ENCODE measurements around the gene CDC14A. TPM values are rescaled to one million over a fixed set of nuclear protein-coding genes. Genes with fewer than 3 reads are reported as not detected.
"Not testable (repeated sequence)": the region's sequence is repeated elsewhere in the genome, so short reads cannot be mapped to it uniquely, and the experiment has no call there.

The CDC14A gene
- total RNA-seq, 4 donors from 2014 or later, result 18.6 to 40.6 (median 28.8) TPM

DNA sequence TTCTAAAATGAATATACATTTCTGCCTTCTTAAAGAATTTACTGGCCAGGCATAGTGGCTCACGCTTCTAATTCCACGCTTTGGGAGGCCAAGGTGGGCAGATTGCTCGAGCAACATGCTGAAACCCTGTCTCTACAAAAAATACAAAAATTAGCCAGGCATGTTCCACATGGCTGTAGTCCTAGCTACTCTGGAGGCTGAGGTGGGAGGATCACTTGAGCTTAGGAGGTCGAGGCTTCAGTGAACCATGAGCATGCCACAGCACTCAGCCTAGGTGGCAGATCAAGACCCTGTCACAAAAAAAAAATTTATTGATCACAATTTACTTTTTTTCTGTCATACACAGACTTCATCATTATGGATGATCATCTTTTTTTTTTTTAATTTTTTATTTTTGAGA lies 11.5 kb downstream of the CDC14A start:
- no peaks in the 10 kb centered on the region for H3K27me3 ChIP-seq
- H3K27ac ChIP-seq, result no peak overlapping the region
- 93 to 97% methylated on average over 4 of the region's 4 CpGs for WGBS, 2 donors
- no peak overlapping the region for H3K4me3 ChIP-seq
- H3K36me3 ChIP-seq, result no peaks in the 10 kb centered on the region
- H3K9me3 ChIP-seq, result no peaks in the 10 kb centered on the region
- DNase-seq (ENCODE audit: low spot score in 2 of 2), result no peak
- TF ChIP-seq, protein P1, sequence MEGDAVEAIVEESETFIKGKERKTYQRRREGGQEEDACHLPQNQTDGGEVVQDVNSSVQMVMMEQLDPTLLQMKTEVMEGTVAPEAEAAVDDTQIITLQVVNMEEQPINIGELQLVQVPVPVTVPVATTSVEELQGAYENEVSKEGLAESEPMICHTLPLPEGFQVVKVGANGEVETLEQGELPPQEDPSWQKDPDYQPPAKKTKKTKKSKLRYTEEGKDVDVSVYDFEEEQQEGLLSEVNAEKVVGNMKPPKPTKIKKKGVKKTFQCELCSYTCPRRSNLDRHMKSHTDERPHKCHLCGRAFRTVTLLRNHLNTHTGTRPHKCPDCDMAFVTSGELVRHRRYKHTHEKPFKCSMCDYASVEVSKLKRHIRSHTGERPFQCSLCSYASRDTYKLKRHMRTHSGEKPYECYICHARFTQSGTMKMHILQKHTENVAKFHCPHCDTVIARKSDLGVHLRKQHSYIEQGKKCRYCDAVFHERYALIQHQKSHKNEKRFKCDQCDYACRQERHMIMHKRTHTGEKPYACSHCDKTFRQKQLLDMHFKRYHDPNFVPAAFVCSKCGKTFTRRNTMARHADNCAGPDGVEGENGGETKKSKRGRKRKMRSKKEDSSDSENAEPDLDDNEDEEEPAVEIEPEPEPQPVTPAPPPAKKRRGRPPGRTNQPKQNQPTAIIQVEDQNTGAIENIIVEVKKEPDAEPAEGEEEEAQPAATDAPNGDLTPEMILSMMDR (IDR thresholded peaks at IDR 0.05), result no peak
- TF ChIP-seq EP300 (IDR thresholded peaks at IDR 0.05) (no peak), POLR2A (IDR thresholded peaks at IDR 0.05) (no peak)
- H3K4me1 ChIP-seq, result peaks cover 0 to 43% (median 10%) of the 10 kb centered on the region in 4 donors

DNA sequence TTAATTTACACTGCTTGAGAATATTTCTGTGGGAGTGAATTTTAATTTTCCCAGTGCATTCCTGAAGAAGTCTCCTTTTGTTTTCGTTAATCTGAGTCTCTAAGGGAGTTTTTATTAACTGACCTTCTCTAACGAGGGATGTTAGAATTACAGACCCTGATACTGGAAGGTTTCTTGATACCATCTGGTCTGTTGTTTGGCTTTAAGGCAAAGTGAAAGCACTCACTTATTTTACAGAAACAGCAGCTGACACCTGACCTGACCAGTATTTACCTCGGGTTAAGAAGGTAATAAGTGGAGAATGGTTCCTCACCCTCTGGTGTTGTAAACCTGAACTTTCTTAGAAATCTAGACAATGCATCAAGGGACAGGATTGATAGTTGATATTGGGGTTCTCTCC lies 12.4 kb downstream of the CDC14A start:
- Histone ChIP-seq H3K4me1 (peaks cover 0 to 34% (median 10%) of the 10 kb centered on the region in 4 donors), H3K36me3 (no peaks in the 10 kb centered on the region), H3K27me3 (no peaks in the 10 kb centered on the region), H3K4me3 (no peak overlapping the region), H3K27ac (peak overlapping the region in 2 of 4 donors; percentile 49 to 65), H3K9me3 (no peaks in the 10 kb centered on the region)
- no peak for TF ChIP-seq POLR2A (IDR thresholded peaks at IDR 0.05)
- no peak for TF ChIP-seq EP300 (IDR thresholded peaks at IDR 0.05)
- TF ChIP-seq, protein P1 (IDR thresholded peaks at IDR 0.05), result no peak
- DNase-seq (ENCODE audit: low spot score in 2 of 2), result no peak
- 30 to 33% methylated on average over 3 of the region's 3 CpGs for WGBS, 2 donors

DNA sequence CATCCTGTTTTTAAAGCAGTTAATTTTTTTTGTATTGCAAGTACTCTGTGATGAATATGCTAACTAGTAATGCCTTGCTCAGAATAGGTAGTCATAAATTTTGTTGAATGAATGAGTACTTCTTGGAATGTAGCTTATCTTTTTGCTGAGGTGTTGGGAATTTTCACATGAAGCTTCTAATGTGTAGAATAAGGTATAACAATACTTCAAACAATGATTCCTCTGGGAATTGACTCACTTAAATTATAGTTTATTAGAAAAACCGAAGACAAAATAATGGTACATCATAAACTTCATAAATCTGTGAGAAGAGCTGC lies 13.9 kb downstream of the CDC14A start:
- no peak overlapping the region for H3K4me3 ChIP-seq
- H3K4me1 ChIP-seq, result peaks cover 0 to 21% (median 0%) of the 10 kb centered on the region in 4 donors
- H3K9me3 ChIP-seq, result no peaks in the 10 kb centered on the region
- TF ChIP-seq EP300 (IDR thresholded peaks at IDR 0.05) (no peak), POLR2A (IDR thresholded peaks at IDR 0.05) (no peak)
- TF ChIP-seq, protein P1 (IDR thresholded peaks at IDR 0.05), result no peak
- no peak overlapping the region for H3K27ac ChIP-seq
- no peaks in the 10 kb centered on the region for H3K27me3 ChIP-seq
- DNase-seq (ENCODE audit: low spot score in 2 of 2), result no peak
- WGBS, 2 donors, result 89 to 91% methylated on average over 1 of the region's 1 CpG
- no peaks in the 10 kb centered on the region for H3K36me3 ChIP-seq

DNA sequence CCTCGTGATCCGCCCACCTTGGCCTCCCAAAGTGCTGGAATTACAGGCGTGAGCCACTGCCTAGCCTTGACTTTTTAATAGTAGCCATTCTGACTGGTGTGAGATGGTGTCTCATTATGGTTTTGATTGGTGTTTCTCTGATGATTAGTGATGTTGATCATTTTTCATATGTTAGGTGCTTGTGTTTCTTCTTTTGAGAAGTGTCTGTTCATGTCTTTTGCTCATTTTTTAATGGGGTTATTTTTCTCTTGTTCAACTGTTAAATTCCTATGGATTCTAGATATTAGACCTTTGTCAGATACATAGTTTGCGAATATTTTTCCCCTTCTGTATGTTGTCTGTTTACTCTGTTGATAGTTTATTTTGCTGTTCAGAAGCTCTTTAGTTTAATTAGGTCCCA lies 17.0 kb downstream of the CDC14A start:
- not testable (repeated sequence) for H3K27ac ChIP-seq; H3K9me3 ChIP-seq; H3K27me3 ChIP-seq; H3K4me3 ChIP-seq; H3K4me1 ChIP-seq; H3K36me3 ChIP-seq; DNase-seq (ENCODE audit: low spot score in 2 of 2)
- WGBS, 2 donors, result 96 to 98% methylated on average over 4 of the region's 4 CpGs

DNA sequence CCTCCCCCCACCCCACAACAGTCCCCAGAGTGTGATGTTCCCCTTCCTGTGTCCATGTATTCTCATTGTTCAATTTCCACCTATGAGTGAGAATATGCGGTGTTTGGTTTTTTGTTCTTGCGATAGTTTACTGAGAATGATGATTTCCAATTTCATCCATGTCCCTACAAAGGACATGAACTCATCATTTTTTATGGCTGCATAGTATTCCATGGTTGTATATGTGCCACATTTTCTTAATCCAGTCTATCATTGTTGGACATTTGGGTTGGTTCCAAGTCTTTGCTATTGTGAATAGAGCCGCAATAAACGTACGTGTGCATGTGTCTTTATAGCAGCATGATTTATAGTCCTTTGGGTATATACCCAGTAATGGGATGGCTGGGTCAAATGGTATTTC lies 21.6 kb downstream of the CDC14A start:
- H3K27ac ChIP-seq; H3K36me3 ChIP-seq; H3K27me3 ChIP-seq; H3K9me3 ChIP-seq; H3K4me3 ChIP-seq; DNase-seq (ENCODE audit: low spot score in 2 of 2); H3K4me1 ChIP-seq: not testable (repeated sequence)
- 94 to 96% methylated on average over 5 of the region's 5 CpGs for whole genome bisulfite sequencing, 2 donors

DNA sequence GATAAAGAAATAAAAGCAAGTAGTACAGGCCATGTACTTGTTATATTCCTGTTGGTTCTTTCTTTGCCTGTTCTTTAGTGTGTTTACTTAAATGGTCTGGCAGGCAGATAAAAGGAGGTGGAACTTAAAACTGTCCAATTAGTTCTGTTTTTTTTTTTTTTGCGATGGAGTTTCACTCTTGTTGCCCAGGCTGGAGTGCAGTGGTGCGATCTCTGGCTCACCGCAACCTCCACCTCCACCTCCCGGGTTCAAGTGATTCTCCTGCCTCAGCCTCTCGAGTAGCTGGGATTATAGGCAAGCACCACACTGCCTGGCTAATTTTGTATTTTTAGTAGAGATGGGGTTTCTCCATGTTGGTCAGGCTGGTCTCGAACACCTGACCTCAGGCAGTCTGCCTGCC lies 24.6 kb downstream of the CDC14A start:
- H3K27me3 ChIP-seq, result not testable (repeated sequence)

DNA sequence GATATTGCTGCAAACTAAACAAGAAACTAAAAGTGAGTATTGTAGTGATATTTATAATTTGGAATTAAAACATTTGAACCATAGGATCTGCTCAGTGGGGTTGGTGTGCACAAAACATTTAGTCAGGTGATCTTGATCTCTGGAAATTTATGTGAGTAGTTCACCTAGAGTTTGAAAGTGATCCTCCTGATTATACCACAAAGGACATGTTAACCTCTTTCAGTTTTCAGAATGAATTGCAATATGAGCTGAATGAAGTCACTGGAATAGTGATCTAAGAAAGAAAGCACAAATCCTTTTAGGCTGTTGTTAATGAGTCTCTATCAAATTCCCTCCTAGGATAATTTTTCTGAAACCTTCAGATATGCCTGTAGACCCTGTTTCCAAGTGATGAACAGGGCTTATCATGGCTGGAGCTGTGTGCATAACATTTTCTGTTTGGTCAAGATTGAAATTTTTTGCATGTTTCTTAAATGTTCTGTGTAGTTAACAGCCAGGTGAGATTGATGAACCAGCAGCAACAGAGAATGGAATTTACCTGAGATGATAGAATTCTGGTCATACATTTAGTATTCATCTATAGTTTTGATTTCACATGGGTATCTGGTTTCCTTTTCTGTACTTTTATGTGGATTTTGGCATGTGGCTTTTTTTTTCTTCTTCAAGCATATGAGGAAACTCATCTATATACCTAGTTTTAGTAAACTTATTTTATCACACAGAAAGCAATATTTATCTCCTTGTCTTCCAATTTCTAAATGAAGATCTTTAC lies 25.5 kb downstream of the CDC14A start:
- Histone ChIP-seq H3K27me3 (no peaks in the 10 kb centered on the region), H3K36me3 (no peaks in the 10 kb centered on the region), H3K27ac (no peak overlapping the region), H3K4me1 (peaks cover 0 to 3% (median 0%) of the 10 kb centered on the region in 4 donors), H3K4me3 (no peak overlapping the region), H3K9me3 (no peaks in the 10 kb centered on the region)
- no peak for DNase-seq (ENCODE audit: low spot score in 2 of 2)
- TF ChIP-seq EP300 (IDR thresholded peaks at IDR 0.05) (no peak), POLR2A (IDR thresholded peaks at IDR 0.05) (no peak)
- TF ChIP-seq, protein P1 (IDR thresholded peaks at IDR 0.05), result no peak

More for the DNA sequence above, 24.6 kb downstream of the CDC14A start:
- H3K4me1 ChIP-seq; H3K27ac ChIP-seq; H3K9me3 ChIP-seq; H3K4me3 ChIP-seq; DNase-seq (ENCODE audit: low spot score in 2 of 2); H3K36me3 ChIP-seq: not testable (repeated sequence)
- 91 to 95% methylated on average over 6 of the region's 6 CpGs for WGBS, 2 donors

All from tibial nerve (tissue), 4 donors.